Measurements from ENCODE around the gene MARK4.

DNA sequence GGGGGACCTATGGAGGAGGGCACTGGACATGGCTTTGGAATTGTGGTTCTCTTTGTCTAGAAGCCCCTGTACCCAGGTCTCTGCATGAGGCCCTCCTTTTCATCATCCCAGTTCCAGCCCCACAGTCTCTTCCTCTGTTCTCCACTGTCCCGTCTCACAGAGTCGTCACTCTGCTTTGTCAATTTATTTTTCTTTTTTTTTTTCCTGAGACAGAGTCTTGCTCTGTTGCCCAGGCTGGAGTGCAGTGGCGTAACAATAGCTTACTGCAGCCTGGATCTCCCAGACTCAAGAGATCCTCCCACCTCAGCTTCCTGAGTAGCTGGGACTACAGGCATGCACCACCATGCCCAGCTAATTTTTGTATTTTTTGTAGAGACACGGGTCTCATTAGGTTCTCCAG, 5.2 kb upstream of the MARK4 start:
- TF ChIP-seq, protein P1, sequence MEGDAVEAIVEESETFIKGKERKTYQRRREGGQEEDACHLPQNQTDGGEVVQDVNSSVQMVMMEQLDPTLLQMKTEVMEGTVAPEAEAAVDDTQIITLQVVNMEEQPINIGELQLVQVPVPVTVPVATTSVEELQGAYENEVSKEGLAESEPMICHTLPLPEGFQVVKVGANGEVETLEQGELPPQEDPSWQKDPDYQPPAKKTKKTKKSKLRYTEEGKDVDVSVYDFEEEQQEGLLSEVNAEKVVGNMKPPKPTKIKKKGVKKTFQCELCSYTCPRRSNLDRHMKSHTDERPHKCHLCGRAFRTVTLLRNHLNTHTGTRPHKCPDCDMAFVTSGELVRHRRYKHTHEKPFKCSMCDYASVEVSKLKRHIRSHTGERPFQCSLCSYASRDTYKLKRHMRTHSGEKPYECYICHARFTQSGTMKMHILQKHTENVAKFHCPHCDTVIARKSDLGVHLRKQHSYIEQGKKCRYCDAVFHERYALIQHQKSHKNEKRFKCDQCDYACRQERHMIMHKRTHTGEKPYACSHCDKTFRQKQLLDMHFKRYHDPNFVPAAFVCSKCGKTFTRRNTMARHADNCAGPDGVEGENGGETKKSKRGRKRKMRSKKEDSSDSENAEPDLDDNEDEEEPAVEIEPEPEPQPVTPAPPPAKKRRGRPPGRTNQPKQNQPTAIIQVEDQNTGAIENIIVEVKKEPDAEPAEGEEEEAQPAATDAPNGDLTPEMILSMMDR (optimal IDR thresholded peaks at IDR 0.05 in 1 of 3, IDR thresholded peaks at IDR 0.05 in 1 of 3, conservative IDR thresholded peaks at IDR 0.05 in 1 of 3; ENCODE audit: extremely low read depth in 1 of 3, insufficient read depth in 2 of 3, low read length in 3 of 3) = no peak
- no peak for TF ChIP-seq EZH2 (IDR thresholded peaks at IDR 0.05; ENCODE audit: low read length)
